Amniotic stem cell (primary cell): ENCODE measurements around the gene CCDC136.

Source experiments
- DNase-seq: peaks from one replicate; lab custom pipeline; 2025; lab: John Stamatoyannopoulos, UW

CCDC136 gene

DNA sequence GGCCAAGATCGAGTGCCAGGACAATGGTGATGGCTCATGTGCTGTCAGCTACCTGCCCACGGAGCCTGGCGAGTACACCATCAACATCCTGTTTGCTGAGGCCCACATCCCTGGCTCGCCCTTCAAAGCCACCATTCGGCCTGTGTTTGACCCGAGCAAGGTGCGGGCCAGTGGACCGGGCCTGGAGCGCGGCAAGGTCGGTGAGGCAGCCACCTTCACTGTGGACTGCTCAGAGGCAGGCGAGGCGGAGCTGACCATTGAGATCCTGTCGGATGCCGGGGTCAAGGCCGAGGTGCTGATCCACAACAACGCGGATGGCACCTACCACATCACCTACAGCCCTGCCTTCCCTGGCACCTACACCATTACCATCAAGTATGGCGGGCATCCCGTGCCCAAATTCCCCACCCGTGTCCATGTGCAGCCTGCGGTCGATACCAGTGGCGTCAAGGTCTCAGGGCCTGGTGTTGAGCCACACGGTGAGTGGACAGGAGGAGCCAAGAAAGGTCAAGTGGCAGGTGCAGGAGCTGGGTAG lies 53.1 kb downstream of the CCDC136 start:
- DNase-seq, result no peak

DNA sequence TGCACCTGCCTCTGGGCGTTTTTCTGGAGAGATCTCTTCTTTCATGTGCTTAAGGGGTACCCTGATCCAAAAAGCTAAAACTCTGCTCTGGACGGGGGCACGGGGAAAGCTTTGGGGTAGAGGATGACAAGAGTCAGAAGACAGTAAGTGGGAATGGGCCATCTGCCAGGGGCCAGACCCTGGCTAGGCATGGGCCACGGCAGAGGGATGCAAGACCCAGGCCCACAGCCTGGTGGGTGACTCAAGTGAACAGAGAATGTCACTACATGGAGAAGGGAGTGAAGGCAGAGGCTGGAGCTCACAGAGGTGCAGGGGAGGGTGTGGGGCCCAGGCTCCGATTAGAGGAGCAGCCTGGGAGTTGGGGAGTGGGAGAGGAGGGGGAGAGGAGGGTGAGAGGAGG lies 53.7 kb downstream of the CCDC136 start:
- no peak for DNase-seq

DNA sequence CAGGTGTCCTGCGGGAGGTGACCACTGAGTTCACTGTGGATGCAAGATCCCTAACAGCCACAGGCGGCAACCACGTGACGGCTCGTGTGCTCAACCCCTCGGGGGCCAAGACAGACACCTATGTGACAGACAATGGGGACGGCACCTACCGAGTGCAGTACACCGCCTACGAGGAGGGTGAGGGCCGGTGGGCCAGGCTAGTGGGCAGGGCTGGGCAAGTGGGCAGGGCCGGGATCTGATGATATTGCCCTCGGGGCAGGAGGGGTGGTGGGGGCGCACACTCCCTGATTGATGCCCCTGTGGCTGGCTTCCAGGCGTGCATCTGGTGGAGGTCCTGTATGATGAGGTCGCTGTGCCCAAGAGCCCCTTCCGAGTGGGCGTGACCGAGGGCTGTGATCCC lies 54.2 kb downstream of the CCDC136 start:
- no peak for DNase-seq

DNA sequence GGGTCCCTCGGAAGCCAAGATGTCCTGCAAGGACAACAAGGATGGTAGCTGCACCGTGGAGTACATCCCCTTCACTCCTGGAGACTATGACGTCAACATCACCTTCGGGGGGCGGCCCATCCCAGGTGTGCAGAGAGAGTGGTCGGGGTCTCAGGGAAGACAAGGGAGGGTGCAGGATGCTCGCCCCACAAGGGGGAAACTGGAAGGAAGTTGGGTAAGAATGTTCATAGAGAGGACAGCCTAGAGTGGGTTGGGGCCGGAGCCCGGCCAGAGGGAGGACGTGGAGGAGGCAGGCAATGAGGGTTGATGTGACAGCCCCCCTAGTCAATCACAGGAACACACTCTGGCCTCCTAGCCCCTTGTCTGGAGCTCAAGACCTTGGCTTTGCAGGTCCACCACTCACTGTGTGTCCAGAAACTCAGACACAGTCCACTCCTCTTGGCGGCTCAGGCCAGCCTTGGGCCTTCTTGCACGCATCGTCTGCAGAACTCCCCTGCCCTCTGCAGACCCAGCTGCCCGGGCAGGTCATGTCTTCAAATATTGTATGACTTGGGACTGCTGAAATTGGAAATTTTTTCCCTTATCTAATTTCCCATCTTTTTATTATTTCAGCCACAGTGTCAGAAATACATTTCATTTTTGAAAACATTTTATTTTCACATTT lies 55.1 kb downstream of the CCDC136 start:
- no peak for DNase-seq

DNA sequence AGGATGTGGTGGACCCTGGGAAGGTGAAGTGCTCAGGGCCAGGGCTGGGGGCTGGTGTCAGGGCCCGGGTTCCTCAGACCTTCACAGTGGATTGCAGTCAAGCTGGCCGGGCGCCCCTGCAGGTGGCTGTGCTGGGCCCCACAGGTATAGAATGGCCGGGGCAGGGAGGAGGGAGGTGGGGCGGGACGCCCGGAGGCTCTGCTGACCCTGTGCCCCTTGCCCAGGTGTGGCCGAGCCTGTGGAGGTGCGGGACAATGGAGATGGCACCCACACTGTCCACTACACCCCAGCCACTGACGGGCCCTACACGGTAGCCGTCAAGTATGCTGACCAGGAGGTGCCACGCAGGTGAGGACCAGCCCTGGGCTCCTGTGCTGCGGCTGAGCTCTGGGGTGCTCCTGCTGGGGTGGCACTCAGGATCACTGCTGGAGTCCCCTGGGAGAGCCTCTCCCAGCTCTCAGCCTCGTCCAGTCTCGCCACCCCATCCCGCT lies 56.0 kb downstream of the CCDC136 start:
- DNase-seq, result no peak

DNA sequence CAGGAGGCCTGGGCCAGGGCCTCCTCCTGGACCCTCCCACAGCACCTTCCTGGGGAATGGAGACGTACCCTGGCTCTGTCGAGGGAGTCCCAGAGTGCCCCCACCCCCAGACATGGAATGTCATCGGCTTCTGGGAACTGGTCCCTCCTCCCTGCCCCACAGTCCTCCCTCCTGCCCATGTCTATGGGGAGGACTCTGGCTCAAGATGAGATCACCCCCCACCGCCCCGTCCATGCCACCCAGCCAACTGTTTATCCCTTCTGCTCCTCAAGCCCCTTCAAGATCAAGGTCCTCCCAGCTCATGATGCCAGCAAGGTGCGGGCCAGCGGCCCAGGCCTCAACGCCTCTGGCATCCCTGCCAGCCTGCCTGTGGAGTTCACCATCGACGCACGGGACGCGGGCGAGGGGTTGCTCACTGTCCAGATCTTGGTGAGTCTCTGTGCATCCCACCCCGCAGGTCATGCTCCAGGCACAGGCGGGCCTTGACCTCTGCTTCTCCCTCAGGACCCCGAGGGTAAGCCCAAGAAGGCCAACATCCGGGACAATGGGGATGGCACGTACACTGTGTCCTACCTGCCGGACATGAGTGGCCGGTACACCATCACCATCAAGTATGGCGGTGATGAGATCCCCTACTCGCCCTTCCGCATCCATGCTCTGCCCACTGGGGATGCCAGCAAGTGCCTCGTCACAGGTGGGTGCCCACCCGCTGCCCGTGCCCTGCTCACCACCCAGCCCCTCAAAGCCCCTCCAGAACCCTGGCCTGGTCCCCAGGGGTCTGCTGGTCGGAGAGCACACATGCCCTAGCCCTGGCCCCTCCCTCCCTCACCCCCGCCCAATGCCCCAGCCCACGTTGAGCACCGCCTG lies 56.8 kb downstream of the CCDC136 start:
- DNase-seq, result no peak

DNA sequence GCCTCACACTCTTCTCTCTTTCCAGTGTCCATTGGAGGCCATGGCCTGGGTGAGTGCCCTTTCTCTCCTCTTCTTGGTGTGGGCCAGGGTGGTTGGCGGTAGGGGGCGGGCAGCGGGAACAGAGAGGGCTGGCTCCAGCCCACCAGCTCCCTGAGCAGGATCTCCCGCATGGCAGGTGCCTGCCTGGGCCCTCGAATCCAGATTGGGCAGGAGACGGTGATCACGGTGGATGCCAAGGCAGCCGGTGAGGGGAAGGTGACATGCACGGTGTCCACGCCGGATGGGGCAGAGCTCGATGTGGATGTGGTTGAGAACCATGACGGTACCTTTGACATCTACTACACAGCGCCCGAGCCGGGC lies 57.4 kb downstream of the CCDC136 start:
- DNase-seq, result no peak

DNA sequence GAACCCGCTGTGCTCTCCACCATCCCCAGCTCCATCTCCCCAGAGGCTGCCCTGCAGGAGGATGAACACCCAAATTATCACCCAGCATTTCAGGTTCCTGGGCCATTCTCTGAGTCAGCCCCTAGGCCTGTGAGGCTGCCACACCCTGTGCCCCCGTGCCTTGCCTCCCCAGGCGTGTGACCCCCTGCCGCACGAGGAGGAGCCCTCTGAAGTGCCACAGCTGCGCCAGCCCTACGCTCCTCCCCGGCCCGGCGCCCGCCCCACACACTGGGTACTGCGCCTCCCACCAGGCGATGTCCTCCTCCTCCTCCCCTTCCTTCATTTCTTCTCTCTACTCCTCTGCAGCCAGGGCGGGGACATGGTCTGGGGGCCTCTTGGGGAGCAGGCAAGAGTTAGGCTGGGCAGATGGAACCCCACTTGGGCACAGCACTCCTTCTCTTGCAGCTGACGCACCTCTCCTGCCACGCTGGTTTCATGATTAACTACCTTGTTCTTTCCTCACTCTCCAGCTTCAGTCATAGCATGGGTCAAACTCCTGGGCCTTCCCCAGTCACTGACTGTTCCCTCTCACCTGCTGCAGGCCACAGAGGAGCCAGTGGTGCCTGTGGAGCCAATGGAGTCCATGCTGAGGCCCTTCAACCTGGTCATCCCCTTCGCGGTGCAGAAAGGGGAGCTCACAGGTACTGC lies 58.2 kb downstream of the CCDC136 start:
- no peak for DNase-seq

DNA sequence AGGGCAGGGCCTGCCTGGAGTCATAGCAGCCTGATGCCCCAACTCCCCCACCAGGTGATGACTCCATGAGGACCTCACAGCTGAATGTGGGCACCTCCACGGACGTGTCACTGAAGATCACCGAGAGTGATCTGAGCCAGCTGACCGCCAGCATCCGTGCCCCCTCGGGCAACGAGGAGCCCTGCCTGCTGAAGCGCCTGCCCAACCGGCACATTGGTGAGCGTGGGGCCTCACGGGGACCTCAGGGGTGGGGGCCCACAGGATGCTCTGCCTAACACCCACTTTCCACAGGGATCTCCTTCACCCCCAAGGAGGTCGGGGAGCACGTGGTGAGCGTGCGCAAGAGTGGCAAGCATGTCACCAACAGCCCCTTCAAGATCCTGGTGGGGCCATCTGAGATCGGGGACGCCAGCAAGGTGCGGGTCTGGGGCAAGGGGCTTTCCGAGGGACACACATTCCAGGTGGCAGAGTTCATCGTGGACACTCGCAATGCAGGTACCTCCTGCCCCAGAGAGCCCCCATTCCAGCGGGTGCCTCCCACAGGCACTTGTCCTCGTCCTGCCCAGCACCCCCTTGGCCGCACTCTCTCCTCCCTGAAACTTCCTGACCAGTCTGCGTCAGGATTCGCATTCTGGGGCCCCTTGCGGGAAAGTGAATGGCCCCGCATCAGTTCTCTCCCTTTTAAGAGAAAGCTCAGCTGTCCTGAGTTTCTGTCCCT lies 60.9 kb downstream of the CCDC136 start:
- DNase-seq, result no peak

DNA sequence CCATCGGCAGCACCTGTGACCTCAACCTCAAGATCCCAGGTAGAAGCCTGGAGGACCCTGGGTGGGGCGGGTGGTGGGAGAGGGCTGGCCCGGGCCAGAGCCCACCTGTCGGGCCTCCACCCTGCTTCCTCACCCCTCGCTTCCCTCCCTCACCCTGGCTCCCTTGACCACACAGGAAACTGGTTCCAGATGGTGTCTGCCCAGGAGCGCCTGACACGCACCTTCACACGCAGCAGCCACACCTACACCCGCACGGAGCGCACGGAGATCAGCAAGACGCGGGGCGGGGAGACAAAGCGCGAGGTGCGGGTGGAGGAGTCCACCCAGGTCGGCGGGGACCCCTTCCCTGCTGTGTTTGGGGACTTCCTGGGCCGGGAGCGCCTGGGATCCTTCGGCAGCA lies 62.0 kb downstream of the CCDC136 start:
- DNase-seq, result no peak

DNA sequence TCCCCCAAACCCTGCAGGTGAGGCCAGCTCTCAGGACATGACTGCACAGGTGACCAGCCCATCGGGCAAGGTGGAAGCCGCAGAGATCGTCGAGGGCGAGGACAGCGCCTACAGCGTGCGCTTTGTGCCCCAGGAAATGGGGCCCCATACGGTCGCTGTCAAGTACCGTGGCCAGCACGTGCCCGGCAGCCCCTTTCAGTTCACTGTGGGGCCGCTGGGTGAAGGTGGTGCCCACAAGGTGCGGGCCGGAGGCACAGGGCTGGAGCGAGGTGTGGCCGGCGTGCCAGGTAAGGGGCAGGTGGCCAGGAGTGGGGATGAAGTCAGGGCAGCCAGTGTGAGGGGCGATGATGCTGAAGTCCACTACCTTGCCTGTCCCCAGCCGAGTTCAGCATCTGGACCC lies 62.6 kb downstream of the CCDC136 start:
- DNase-seq, result no peak

DNA sequence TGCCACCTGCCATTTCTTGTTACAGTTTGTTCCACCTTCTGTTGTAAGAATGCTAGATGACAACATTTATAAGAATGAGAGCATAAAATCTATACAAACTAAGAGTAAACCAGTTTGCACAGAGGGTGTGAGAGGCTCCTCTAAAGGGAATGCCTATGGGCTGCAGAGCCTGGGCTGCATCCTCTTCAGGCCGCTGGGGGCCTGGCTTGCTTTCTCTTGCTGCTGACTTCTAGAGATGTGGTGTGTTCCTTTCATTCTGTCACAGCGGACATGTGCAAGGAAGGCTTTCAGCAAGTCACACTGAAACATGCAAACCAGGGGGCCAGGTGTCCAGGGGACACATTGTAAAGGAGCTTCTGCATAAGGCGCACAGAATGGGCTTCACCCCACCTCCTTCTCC lies 63.8 kb downstream of the CCDC136 start:
- DNase-seq, result no peak

DNA sequence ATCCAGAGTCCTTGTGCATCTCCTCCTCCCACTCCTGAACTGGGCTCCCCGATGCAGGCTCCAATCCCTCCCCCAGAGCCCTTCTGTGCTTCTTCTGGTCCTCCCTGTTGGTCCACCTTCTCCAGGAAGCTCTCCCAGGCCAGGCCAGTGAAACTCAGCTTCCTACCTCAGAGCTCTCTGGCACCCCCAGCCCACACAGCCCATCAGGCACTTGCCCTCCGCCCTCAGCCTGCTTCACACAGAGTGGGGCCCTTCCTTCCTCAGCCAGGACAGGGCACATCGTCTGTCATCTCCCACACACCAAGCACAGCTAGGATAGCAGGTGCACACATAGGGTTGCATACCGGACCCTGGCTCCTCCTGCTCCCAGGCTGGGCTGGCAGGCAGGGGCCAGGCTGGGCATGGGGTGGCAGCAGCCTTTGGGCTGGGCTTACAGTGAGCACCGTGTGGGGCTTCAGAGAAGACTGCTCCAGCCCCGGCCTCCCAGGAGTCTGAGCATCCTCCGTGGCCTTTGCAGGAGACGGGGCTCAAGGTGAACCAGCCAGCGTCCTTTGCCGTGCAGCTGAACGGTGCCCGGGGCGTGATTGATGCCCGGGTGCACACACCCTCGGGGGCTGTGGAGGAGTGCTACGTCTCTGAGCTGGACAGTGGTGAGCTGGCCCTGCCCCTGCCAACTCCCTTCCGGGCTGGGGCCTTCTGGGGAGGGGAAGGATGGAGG lies 64.4 kb downstream of the CCDC136 start:
- no peak for DNase-seq

DNA sequence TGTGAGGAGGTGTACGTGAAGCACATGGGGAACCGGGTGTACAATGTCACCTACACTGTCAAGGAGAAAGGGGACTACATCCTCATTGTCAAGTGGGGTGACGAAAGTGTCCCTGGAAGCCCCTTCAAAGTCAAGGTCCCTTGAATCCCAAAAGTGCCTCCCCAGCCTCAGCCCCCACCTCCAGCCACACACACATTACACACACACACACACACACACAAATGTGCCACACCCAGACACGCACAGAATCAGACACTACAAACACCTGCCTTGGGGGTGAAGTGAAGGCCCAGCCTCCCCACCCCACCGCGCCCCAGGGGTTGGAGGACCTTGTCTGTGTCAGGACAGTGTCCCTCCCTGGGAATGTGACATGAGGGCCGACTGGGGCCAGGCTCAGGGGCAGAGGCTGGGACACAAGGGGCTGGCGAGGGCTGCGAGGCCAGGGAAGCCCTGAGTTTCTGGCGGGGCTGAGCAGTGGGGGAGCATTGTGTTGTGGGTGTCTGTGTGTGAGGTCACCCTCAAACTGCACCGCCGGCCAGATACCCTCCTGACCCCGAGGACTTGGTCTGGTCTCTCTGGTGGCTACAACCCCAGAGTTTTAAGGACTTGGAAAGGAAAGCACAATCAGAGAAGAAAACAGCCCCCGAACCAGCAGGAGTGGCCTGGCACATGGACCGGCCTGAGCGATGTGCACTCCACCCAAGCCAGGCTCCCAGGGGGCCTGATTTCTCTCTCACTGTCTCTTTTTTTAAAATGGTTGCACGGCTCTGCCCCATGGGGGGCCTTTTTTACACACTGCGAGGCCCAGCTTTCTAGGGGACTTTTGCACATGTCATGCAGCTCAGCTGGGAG lies 66.8 kb downstream of the CCDC136 start:
- no peak for DNase-seq

DNA sequence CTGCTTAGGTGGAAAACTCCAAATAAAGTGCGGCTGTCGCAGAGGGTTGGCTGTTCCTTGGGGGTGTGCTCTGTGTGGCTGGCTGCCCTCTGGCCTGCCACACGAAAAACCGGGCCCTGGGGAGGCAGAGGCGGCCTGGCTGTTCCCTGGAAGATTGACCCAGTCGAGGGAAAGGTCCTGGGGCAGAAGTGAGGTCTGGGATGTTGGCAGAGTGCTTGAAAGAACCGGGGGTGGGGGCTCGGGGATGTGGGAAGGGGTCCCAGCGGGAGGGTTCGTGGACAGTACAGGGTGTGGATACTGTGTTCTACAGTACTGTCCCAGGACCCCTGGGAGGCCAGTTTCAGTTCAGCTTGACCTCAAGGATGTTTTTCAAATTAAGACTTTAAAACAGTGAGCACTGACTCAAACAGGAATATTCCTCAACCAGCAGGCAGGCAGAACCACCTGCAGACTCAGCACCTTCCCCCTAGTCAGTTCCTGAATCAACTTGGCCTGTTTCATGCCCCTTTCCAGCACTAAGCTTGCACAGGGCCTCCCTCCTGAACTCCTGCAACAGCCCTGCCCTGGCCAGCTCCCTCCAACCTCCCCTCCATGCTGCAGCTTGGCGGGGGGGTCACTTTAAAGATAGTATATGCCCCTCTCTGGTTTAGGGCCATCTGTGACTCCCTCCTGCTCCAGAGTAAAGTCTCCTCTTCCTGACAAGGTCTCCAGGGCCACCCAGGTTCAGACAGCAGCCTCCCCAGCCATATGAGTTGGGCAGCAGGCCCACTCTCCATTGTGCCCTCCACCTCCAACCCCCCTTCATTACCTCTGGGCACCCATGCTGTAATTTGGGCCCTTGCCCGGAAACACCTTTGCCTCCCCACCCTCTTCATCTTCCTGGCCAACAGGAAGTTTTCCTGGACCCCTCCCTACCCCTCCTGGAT lies 67.7 kb downstream of the CCDC136 start:
- DNase-seq, result no peak

DNA sequence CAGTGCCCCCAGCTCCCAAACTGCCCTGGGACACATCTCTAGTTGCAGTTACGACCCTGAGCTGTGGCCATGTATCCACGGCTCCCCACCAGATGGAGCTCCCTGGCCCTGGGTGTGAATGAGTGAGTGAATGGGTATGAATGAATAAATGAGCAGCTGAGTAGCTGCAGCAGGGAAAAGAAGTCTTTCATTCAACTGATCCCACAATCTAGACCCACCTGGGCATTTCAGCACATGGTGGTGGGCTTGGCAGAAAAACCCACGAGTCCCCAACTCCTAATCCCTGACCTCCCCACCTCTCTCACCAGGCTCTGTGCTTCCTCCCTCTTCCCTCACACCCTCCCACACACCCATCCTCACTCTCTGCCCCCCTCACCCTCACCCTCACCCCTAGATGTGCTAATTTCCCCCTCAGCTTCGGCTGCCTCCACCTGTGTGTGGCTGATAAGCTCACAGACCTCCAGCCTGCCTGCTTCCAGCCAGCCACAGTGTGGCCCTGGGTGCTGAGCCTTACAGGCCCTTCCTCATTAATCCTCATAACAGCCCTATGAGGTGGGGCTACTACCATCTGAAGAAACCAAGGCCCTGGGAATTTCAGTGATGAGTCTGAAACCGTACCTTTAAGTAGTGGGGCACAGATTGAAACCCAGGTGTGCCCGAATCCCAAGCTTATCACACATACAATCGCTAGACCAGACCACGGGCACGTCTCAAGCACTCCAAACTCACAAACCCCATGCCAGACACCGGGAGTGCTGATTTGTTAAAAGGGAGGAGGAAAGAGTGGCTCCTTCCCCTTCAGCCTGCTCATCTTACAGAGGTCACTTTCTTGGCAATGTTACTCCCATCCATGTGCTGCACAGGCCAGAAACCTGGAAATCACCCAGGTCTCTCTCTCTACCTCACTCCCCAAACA lies 68.6 kb downstream of the CCDC136 start:
- DNase-seq, result no peak

DNA sequence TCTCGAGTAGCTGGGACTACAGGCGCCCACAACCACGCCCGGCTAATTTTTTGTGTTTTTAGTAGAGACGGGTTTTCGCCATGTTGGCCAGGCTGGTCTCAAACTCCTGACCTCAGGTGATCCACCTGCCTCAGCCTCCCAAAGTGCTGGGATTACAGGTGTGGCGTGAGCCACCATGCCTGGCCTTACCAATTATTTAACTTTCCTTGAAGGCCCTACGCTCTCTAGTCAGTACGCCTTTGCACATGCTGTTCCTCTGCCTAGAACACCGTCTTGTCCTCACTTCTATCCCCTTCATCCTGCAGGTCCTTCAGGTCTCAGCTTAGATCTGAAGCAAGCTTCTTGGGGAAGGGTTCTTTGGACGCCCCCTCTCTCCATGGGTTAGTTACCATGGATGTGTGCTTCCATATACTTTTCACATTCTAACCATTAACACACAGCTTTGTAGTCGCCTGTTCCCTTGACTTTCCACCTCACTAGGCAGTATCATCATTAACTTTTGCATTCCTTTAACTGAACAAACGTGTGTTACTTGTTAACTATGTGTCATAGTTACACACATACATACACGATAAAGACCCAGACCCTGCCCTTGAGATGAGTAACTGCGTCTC lies 70.3 kb downstream of the CCDC136 start:
- no peak for DNase-seq
